Activated CD8-positive, alpha-beta T cell treated with anti-CD3 and anti-CD28 coated beads, Interleukin-2, amount 10 ng/mL, durations not matched to agents 7 days and 5 days (primary cell): Measurements from ENCODE around the gene ADGRD1. TPM values are rescaled to one million over a fixed set of nuclear protein-coding genes. Genes with fewer than 3 reads are reported as not detected.
"Not testable (repeated sequence)": the region's sequence is repeated elsewhere in the genome, so short reads cannot be mapped to it uniquely, and the experiment has no call there.

Experiments used
- ATAC-seq: fragments of 150-1000 bp; cut with Tn5 transposase; one replicate; pipeline ENCODE4 v1.10.0; 2021; ENCODE audit warnings: moderate library complexity
- CTCF ChIA-PET: fragments of 350-600 bp; sonication (Branson Sonifier 250); formaldehyde crosslinking; loops from one replicate; lab custom pipeline; 2021; ENCODE audit warnings: antibody characterized with exemption; lab: Charles Lee
- POLR2A ChIA-PET: fragments of 350-600 bp; sonication (Branson Sonifier 250); formaldehyde crosslinking; loops from one replicate; lab custom pipeline; 2021; ENCODE audit warnings: antibody characterized with exemption; lab: Charles Lee
- DNase-seq: peaks from one replicate; pipeline ENCODE4 v3.0.0-alpha.2; 2020
- H3K27ac Mint-ChIP-seq: one replicate; pipeline ENCODE4 v1.8.0; 2021; ENCODE audit warnings: mild to moderate bottlenecking, mixed read lengths
- H3K27me3 Mint-ChIP-seq: one replicate; pipeline ENCODE4 v1.8.0; 2021; ENCODE audit warnings: low read depth, mixed read lengths
- H3K36me3 Mint-ChIP-seq: one replicate; pipeline ENCODE4 v1.8.0; 2021; ENCODE audit warnings: low read depth, mixed read lengths
- H3K4me1 Mint-ChIP-seq: one replicate; pipeline ENCODE4 v1.8.0; 2021; ENCODE audit warnings: low read depth, mixed read lengths
- H3K4me3 Mint-ChIP-seq: one replicate; pipeline ENCODE4 v1.8.0; 2021; ENCODE audit warnings: mild to moderate bottlenecking, mixed read lengths
- H3K9me3 Mint-ChIP-seq: one replicate; pipeline ENCODE4 v1.8.0; 2022; ENCODE audit warnings: mixed read lengths; ENCODE audit not compliant: insufficient read depth
- total RNA-seq, 2 experiments: library from RNA; stranded (reverse); gene quantifications; one replicate each; pipeline ENCODE4 v1.2.3, GENCODE V29; 2021

The ADGRD1 gene
- total RNA-seq, 2 experiments from 2014 or later: not detected

DNA sequence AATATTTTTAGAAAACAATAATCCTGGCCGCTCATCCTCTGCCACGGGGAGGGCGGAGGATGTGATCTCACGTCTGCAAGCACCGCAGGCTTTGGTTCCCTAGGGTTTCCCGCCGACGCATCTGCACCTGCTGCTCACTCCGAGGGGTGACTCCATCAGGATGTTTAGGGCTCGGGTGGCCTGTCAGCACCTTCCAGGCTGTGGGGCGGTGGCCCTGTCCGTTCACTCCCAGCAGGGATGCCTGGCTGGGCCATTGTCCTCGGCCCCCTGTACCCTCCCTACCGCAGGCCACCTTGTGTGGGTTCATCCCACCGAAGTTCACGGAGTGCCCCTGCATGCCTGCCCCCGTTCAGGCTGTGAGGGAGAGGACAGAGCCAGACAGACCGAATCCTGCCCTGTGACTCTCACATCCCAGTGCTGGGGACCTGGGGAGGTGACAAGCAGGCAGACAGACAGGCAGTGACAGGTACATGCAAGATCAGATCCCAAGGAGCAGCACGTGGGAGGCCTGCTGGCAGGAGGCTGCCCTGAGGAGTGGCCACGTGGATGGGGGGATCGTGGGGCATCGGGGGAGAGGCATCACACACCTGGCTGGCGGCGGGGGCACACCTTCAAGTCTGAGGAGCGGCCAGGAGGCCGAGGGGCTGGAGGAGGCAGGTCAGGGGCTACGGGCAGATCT lies 112.6 kb downstream of the ADGRD1 start:
- Mint-ChIP-seq H3K4me3 (no peak overlapping the region), H3K27ac (no peak overlapping the region), H3K36me3 (no peaks in the 10 kb centered on the region), H3K4me1 (no peaks in the 10 kb centered on the region), H3K9me3 (no peaks in the 10 kb centered on the region), H3K27me3 (peaks cover 9% of the 10 kb centered on the region)
- no peak for ATAC-seq
- CTCF ChIA-PET: no interaction called here
- POLR2A ChIA-PET: no interaction called here
- DNase-seq: no peak

DNA sequence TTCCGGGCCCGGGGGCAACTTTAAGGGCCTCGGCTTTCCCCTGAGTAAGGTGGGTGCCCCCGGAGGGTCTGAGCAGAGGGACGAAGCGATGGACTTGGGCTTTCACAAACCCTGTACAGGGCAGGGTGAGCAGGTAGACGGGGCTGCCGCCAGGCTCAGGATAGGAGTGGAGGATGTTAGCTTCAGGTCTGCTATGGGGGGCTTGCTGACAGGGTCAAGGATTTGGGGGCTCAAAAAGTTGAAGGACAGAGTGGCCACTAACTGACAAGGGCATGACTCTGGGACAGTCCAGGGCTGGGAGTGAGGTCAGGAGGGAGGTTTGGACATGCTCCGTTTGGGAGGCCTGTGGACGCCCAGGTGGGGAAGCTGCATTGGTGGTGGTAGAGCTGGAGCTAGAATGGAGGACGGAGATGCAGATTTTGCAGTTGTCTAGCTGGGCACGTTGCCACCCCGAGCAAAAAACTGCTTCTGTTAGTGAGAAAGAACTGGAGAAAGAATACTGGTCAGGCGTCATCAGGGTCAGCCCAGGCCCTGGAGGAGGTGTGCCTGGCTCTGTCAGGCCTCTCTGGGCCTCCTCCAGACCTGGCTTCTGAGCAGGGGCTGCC lies 113.3 kb downstream of the ADGRD1 start:
- no peak overlapping the region for H3K4me3 Mint-ChIP-seq

GRCh38 chr12:131067981-131068851 lies 114.5 kb downstream of the ADGRD1 start:
- POLR2A ChIA-PET: no interaction called here
- Mint-ChIP-seq H3K4me1 (no peaks in the 10 kb centered on the region), H3K9me3 (no peaks in the 10 kb centered on the region), H3K27me3 (peaks cover 9% of the 10 kb centered on the region), H3K36me3 (no peaks in the 10 kb centered on the region), H3K27ac (no peak overlapping the region), H3K4me3 (no peak overlapping the region)
- ATAC-seq (no peak), DNase-seq (no peak)
- CTCF ChIA-PET: interaction anchor here (1.1 kb wide), 1 partner anchor 36 kb away, joined by 3 read pairs; no protein-coding TSS in a partner anchor

More for the DNA sequence above, 113.3 kb downstream of the ADGRD1 start:
- ATAC-seq: no peak
- ChIA-PET POLR2A (no interaction called here), CTCF (no interaction called here)
- no peak for DNase-seq
- Mint-ChIP-seq H3K36me3 (no peaks in the 10 kb centered on the region), H3K27me3 (peaks cover 9% of the 10 kb centered on the region), H3K4me1 (no peaks in the 10 kb centered on the region), H3K27ac (no peak overlapping the region), H3K9me3 (no peaks in the 10 kb centered on the region)

DNA sequence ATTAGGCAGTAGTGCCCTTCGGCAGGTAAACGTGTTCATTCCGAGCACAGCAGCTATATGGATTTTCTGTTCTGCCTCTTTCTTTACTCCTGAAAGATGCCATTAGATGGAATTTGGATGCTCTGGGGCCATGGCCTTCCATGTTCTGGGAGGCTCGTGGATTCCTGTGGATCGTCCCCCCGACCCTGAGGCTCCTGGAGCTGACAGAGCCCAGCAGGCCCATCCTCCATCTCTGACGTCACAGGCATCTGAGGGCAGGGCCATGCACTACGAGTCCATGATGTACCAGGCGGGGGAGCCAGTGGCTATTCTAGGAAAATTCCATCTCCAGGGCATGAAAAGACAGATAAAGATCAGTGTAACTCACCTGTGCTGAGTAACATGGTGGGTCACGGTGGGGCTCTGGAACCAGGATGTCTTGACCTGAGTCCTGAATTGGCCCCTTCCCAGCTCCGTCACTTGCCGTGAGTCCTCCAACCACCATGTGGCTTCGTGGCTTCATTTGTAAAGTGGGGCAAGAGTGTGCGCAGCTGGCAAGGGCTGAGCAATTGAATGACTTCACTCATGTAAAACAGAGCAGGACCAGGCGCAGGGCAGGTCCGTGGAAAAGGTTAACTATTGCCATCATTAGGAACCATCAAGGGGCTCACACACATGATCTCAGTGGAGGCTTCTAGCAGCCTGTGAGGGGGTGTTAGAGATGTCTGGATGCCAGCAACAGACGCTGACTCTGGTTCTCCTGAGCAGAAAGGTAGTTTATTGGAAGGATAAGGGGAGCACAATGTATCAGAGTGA lies 115.4 kb downstream of the ADGRD1 start:
- H3K27ac Mint-ChIP-seq, H3K36me3 Mint-ChIP-seq, POLR2A ChIA-PET, H3K27me3 Mint-ChIP-seq, ATAC-seq, H3K9me3 Mint-ChIP-seq, H3K4me1 Mint-ChIP-seq, DNase-seq, H3K4me3 Mint-ChIP-seq: not testable (repeated sequence)
- CTCF ChIA-PET: interaction anchor here (1.1 kb wide), 1 partner anchor 35 kb away, joined by 3 read pairs; no protein-coding TSS in a partner anchor

DNA sequence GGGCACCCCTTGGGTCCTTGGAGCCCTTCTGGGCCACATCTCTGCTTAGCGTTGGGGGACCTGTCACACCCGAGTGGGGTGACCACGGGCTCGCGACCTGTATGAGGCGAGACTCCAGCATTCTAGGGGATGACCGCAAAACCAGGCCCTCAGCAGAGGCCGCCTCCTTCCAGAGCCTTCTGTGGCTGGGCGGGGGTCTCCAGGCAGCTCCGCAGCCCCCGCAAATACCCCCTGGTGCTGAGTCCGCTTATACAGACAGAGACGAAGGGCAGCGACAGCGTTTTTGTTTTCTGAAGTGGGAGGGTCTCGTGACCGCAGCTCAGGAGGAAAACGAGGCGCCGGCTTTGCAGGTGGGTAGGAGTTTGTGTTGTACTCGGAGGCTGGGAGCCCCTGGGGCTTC lies 116.4 kb downstream of the ADGRD1 start:
- not testable (repeated sequence) for DNase-seq, H3K36me3 Mint-ChIP-seq, H3K27me3 Mint-ChIP-seq

DNA sequence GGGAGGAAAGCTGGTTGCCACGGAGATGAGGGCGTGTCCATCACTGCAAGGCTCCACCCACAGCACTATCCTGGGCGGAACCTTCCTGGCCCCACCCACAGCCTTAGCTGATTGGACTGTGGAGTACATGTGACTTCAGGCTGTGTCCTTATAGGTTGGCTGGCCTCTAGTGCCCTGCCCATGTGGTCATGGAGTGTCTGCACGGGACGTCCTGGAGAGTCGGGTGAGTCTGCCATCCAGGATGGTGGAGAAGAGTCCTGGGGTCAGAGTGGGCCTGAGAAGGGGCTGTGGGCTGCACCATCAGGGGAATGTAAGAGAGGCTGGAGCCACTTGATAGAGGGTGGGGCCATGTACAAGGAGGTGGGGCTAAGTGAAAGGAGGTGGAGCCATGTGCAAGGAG lies 117.0 kb downstream of the ADGRD1 start:
- POLR2A ChIA-PET: not testable (repeated sequence)
- peak; percentile 54 for ATAC-seq

More for the DNA sequence above, 116.4 kb downstream of the ADGRD1 start:
- H3K4me3 Mint-ChIP-seq, ATAC-seq, CTCF ChIA-PET, H3K9me3 Mint-ChIP-seq, POLR2A ChIA-PET, H3K27ac Mint-ChIP-seq, H3K4me1 Mint-ChIP-seq: not testable (repeated sequence)

DNA sequence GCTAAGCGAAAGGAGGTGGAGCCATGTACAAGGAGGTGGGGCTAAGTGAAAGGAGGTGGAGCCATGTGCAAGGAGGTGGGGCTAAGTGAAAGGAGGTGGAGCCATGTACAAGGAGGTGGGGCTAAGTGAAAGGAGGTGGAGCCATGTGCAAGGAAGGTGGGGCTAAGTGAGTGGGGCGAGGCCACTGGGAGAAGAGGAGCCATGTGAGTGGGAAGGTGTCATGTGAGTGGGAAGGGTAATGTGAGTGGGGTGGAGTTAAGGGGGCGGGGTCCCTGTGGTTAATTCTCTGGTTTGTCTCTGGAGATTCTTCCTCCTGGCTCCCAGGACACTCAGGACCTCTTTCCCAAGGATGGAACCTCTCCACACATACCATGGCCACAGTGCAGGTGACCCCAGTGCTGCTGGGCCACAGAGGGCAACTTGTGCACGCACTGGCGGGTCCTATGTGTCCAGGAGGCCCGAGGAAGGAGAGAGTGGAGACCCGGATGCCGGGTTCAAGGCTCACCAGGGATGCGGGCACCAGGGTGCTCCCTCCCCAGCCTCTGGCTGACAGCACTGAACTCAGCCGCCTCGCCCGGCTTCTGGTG lies 117.6 kb downstream of the ADGRD1 start:
- H3K36me3 Mint-ChIP-seq, H3K4me3 Mint-ChIP-seq, H3K4me1 Mint-ChIP-seq, H3K27ac Mint-ChIP-seq, H3K9me3 Mint-ChIP-seq, CTCF ChIA-PET, DNase-seq, POLR2A ChIA-PET, ATAC-seq, H3K27me3 Mint-ChIP-seq: not testable (repeated sequence)

More for the DNA sequence above, 117.0 kb downstream of the ADGRD1 start:
- H3K4me3 Mint-ChIP-seq, H3K27ac Mint-ChIP-seq, H3K9me3 Mint-ChIP-seq, H3K4me1 Mint-ChIP-seq, H3K27me3 Mint-ChIP-seq, H3K36me3 Mint-ChIP-seq, CTCF ChIA-PET, DNase-seq: not testable (repeated sequence)

GRCh38 chr12:131071950-131072349 lies 118.2 kb downstream of the ADGRD1 start:
- DNase-seq, POLR2A ChIA-PET, H3K9me3 Mint-ChIP-seq, H3K4me3 Mint-ChIP-seq, CTCF ChIA-PET, H3K27me3 Mint-ChIP-seq, H3K4me1 Mint-ChIP-seq, ATAC-seq, H3K36me3 Mint-ChIP-seq, H3K27ac Mint-ChIP-seq: not testable (repeated sequence)

DNA sequence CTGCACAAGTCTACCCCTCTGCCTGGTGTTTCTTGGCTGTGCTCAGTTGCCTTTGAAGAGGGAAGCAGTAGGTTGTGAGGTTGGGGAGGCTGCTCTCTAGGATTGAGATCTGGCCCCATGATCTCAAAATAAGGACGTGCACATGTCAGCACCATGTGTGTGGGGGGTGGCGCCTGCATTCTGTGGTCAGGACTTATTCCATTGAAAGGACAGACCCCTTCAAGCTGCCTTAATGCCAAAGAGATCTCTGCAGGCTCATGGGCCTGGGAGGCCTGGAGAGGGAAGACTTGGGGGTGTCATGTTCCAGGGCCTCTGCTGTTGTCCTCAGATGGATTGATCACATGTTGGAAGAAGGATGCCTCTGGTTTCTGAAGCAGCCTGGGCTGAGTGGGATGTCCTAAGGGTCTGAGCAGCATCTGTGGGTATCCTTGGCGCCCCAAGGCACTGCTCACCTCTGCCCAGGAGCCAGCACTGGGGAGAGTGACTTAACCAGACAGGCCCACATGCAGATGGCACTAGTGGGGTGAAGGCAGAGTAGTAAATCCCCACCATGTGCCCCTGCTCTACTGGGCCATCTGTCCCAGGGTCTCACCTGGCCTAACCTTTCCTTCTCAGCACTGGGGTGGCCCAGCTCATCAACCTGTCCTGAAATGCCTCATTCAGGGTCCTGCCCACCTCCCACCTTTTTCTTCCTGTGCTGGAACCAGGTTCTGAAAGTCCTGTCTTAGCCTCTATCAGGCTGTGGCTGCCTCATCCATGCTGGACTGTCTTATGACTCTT lies 118.9 kb downstream of the ADGRD1 start:
- H3K9me3 Mint-ChIP-seq: no peaks in the 10 kb centered on the region
- no peak overlapping the region for H3K27ac Mint-ChIP-seq
- DNase-seq: no peak
- H3K4me1 Mint-ChIP-seq: no peaks in the 10 kb centered on the region
- no peaks in the 10 kb centered on the region for H3K27me3 Mint-ChIP-seq
- no peaks in the 10 kb centered on the region for H3K36me3 Mint-ChIP-seq
- no peak for ATAC-seq
- ChIA-PET CTCF (no interaction called here), POLR2A (no interaction called here)
- no peak overlapping the region for H3K4me3 Mint-ChIP-seq

GRCh38 chr12:131074221-131075083 lies 120.7 kb downstream of the ADGRD1 start:
- no peak for DNase-seq
- ATAC-seq: no peak
- Mint-ChIP-seq H3K4me1 (no peaks in the 10 kb centered on the region), H3K27me3 (peaks cover 4% of the 10 kb centered on the region), H3K4me3 (no peak overlapping the region), H3K36me3 (no peaks in the 10 kb centered on the region), H3K27ac (no peak overlapping the region), H3K9me3 (no peaks in the 10 kb centered on the region)
- ChIA-PET POLR2A (no interaction called here), CTCF (no interaction called here)
